RWPE1 (cell line): ENCODE data around the gene SLC46A1.
A peak's percentile ranks its signal among the peaks of the same experiment; 100 is the strongest.

ENCODE experiments used
- CTCF ChIA-PET: fragments of 350-600 bp; sonication (Branson Sonifier 250); formaldehyde crosslinking; extraction: SDS; loops from one replicate; lab custom pipeline; 2021; lab: Yijun Ruan, JAX
- POLR2A ChIA-PET: fragments of 400-600 bp; formaldehyde crosslinking; extraction: SDS; loops from one replicate; lab custom pipeline; 2020; ENCODE audit warnings: antibody characterized with exemption; ENCODE audit not compliant: low non-redundant PET; lab: Yijun Ruan, JAX
- DNase-seq: peaks from one replicate; pipeline ENCODE4 v3.0.0; 2012; ENCODE audit warnings: low spot score
- H3K27ac ChIP-seq: fragments of 450-650 bp; 2 replicates; pipeline ENCODE4 v1.5.1; 2017
- TF ChIP-seq, protein P1 (sequence below): fragments of 450-650 bp; conservative IDR thresholded peaks from 2 replicates; pipeline ENCODE4 v1.5.1; 2017; ENCODE audit warnings: low read depth, mild to moderate bottlenecking

The SLC46A1 gene

DNA sequence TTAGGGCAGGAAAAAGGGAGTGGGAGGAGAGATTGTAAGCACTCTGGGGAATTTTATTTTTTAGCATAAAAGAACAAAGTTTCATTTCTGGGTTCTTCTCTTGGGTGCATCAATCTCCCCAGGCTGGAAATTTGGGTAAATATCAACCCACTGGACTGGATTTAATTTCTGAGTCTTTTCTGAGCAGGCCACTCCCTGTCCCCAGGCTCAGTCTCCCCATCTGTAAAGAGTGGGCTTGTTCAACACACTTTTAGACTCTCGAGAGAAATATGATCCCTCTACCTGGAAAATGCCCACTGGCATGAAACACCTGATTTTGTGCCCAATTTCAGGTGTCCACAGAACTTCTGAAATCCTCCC is 35.3 kb downstream of the SLC46A1 start:
- POLR2A ChIA-PET, result no interaction called here
- CTCF ChIA-PET, result interaction anchor here (0.7 to 0.8 kb wide), 3 partner anchors 10 to 49 kb away, joined by 3 read pairs; no protein-coding TSS in a partner anchor

DNA sequence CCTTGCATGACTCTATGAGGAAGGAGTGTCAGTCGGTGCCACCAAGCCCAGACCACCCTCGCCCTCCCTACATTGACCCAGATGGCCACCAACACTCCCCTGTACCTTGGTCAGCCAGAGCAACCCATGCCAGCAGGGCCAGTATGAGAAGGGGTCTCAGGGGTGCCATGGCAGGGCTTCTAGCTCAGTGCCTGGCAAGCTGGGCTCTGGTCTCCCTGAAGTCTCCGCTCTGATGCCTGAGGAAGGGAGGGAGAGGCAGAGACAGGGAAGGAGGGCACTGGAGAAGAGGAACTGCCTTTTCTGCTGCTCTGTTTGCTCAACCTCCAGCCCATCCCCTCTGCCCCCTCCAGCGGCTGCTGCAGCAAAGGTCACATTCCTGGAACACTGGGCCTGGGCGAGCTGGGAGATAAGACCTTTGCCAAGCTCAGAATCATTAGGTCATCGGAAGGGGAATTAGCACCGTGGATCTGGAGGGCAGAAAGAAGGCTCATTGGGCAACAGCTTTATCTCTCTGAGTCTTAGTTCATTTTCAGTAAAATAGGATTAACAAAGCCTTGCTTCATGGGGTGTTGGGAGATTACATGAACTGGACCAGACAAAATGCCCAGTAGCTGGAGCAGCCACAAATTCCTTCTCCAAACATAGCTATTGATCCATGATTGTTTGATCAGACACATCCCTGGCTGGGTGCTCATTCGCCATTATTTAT is 35.8 kb downstream of the SLC46A1 start, which contains the start of gene VTN:
VTN (minus strand) TSS at position 273 of the 709 bp plus-strand sequence; CDS start at position 169, 104 bp downstream.
- CTCF ChIA-PET, result interaction anchor here (0.8 kb wide), 1 partner anchor 10 kb away, joined by 3 read pairs; no protein-coding TSS in a partner anchor
- POLR2A ChIA-PET, result no interaction called here
- TF ChIP-seq, protein P1, sequence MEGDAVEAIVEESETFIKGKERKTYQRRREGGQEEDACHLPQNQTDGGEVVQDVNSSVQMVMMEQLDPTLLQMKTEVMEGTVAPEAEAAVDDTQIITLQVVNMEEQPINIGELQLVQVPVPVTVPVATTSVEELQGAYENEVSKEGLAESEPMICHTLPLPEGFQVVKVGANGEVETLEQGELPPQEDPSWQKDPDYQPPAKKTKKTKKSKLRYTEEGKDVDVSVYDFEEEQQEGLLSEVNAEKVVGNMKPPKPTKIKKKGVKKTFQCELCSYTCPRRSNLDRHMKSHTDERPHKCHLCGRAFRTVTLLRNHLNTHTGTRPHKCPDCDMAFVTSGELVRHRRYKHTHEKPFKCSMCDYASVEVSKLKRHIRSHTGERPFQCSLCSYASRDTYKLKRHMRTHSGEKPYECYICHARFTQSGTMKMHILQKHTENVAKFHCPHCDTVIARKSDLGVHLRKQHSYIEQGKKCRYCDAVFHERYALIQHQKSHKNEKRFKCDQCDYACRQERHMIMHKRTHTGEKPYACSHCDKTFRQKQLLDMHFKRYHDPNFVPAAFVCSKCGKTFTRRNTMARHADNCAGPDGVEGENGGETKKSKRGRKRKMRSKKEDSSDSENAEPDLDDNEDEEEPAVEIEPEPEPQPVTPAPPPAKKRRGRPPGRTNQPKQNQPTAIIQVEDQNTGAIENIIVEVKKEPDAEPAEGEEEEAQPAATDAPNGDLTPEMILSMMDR, result no peak
- peak within 1 kb of the TSS; percentile 75 for H3K27ac ChIP-seq
- no peak for DNase-seq

More for the DNA sequence above, 35.3 kb downstream of the SLC46A1 start:
- no peak for DNase-seq
- TF ChIP-seq, protein P1, result no peak
- H3K27ac ChIP-seq, result peak overlapping the region; percentile 75; the same call in 1 of the 2 replicates

GRCh38 chr17:28369684-28370034 is 36.4 kb downstream of the SLC46A1 start:
- TF ChIP-seq, protein P1, result no peak
- POLR2A ChIA-PET, result no interaction called here
- peak overlapping the region; percentile 61 for H3K27ac ChIP-seq
- CTCF ChIA-PET, result no interaction called here
- no peak for DNase-seq

GRCh38 chr17:28368915-28369683 is 36.9 kb downstream of the SLC46A1 start:
- H3K27ac ChIP-seq, result no peak overlapping the region
- no peak for DNase-seq
- ChIA-PET POLR2A (interaction anchor here (1.4 kb wide), 1 partner anchor 12 kb away, joined by 4 read pairs; the partner anchor contains the start of gene POLDIP2), CTCF (interaction anchor here (0.5 kb wide), 2 partner anchors 31 to 248 kb away, joined by 3 to 5 read pairs; no protein-coding TSS in a partner anchor)
- TF ChIP-seq, protein P1, result no peak

GRCh38 chr17:28368306-28368831 is 37.6 kb downstream of the SLC46A1 start:
- TF ChIP-seq, protein P1, result no peak
- POLR2A ChIA-PET, result interaction anchor here (1.4 kb wide), 1 partner anchor 11 kb away, joined by 4 read pairs; the partner anchor contains the start of gene POLDIP2
- no peak for DNase-seq
- no peak overlapping the region for H3K27ac ChIP-seq
- CTCF ChIA-PET, result interaction anchor here (0.5 kb wide), 2 partner anchors 30 to 247 kb away, joined by 3 to 5 read pairs; no protein-coding TSS in a partner anchor

GRCh38 chr17:28367641-28368305 is 38.2 kb downstream of the SLC46A1 start:
- TF ChIP-seq, protein P1, result no peak
- no peak for DNase-seq
- H3K27ac ChIP-seq, result no peak overlapping the region
- CTCF ChIA-PET, result interaction anchor here (1.1 kb wide), 1 partner anchor 122 kb away, joined by 3 read pairs; no protein-coding TSS in a partner anchor
- POLR2A ChIA-PET, result interaction anchor here (1.4 kb wide), 1 partner anchor 10 kb away, joined by 4 read pairs; the partner anchor contains the start of gene POLDIP2
